Hematopoietic multipotent progenitor cell treated with erythropoietin and hydrocortisone succinate and interleukin-3 and kit ligand, for 17 days (in vitro differentiated cells): ENCODE results near the gene KRTAP10-3.
"Not testable (repeated sequence)": the region's sequence is repeated elsewhere in the genome, so short reads cannot be mapped to it uniquely, and the experiment has no call there.

Experiments used
- DNase-seq: peaks from one replicate; pipeline ENCODE4 v3.0.0-alpha.2; 2015; ENCODE audit warnings: low spot score

KRTAP10-3 gene

DNA sequence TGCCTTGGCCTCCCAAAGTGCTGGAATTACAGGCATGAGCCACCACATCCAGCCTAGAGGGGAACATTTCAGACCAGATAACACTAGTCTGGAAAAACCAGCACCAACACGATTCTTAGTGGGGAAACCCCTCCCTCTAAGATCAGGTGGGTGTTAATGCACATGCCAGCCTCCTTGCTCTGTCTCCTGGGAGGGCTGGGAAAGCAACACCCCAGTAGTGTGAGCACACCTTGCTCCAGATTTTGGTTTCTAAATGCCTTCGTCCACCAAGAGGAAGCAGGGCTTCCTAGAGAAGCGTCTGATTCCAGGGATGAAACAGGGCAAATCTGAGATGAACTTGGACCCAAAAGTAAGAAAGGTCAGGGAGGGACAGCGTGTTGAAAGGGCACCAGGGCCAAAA lies 12.7 kb upstream of the KRTAP10-3 start:
- no peak for DNase-seq

- DNase-seq = no peak
These were observed 11.4 kb upstream of the KRTAP10-3 start for GRCh38 chr21:44569861-44570517.

GRCh38 chr21:44568667-44569556 lies 10.3 kb upstream of the KRTAP10-3 start:
- no peak for DNase-seq

DNA sequence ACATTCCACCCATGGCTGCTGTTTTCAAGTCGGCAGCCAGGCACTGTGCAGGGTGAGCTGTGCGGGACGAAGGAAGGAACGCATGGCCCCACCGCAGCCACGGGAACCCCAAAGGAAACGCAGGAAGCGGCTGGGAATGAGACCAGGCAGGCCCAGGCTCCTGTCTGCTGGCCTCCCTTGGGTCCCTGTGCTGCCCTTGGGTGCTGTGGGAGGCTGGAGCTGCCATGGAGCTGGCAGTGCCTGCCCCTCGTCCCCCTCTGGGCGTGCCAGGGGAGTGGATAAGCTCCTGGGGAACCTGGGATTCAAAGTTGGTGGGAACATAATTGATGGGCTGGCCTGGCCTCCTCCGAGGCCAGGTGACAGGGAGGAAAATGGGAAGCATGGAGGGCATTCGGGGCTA lies 9.7 kb upstream of the KRTAP10-3 start:
- no peak for DNase-seq

- DNase-seq = no peak
These were observed 9.0 kb upstream of the KRTAP10-3 start for GRCh38 chr21:44567481-44568171.

GRCh38 chr21:44566403-44566802 lies 7.8 kb upstream of the KRTAP10-3 start:
- no peak for DNase-seq

GRCh38 chr21:44564886-44565598 lies 6.4 kb upstream of the KRTAP10-3 start:
- DNase-seq = no peak

DNA sequence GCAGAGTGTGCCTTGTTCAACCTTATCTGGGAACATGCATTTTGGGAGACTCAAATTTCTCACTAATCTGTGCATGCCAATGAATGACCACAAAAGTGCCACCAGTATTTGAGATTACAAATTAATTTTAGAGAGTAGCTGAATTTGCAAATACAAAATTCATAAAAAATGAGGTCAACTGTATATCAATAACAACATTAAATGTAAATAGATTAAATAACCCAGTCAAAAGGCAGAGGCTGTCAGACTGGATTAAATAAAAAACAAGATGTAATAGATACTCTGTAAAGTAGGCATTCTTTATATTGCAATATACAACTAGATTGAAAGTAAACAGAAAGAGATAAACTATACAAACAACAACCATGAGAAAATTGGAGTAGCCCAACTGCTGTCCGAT lies 5.5 kb upstream of the KRTAP10-3 start:
- DNase-seq = no peak

DNA sequence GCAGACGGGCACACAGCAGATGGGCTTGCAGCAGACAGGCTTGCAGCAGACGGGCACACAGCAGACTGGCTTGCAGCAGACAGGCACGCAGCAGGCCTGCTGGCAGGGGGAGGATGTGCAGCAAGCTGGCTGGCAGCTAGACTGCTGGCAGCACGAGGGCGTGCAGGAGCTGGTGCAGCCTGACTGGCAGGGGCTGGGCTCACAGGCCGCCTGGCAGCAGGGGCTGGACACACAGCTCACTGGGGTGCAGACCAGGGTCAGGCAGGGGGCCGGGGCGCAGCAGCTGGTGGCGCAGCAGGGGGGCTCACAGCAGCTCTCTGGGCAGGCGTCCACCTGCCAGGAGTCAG lies 293 bp downstream of the KRTAP10-3 start:
- DNase-seq = not testable (repeated sequence)

GRCh38 chr21:44557491-44558328 lies 885 bp downstream of the KRTAP10-3 start:
- DNase-seq = no peak

GRCh38 chr21:44556879-44557278 lies 1.7 kb downstream of the KRTAP10-3 start:
- DNase-seq = no peak

- no peak for DNase-seq
These were observed 3.3 kb downstream of the KRTAP10-3 start for GRCh38 chr21:44555200-44555875.

GRCh38 chr21:44552681-44553080 lies 5.9 kb downstream of the KRTAP10-3 start:
- DNase-seq = no peak

- DNase-seq = no peak
These were observed 6.5 kb downstream of the KRTAP10-3 start for GRCh38 chr21:44552136-44552535.

DNA sequence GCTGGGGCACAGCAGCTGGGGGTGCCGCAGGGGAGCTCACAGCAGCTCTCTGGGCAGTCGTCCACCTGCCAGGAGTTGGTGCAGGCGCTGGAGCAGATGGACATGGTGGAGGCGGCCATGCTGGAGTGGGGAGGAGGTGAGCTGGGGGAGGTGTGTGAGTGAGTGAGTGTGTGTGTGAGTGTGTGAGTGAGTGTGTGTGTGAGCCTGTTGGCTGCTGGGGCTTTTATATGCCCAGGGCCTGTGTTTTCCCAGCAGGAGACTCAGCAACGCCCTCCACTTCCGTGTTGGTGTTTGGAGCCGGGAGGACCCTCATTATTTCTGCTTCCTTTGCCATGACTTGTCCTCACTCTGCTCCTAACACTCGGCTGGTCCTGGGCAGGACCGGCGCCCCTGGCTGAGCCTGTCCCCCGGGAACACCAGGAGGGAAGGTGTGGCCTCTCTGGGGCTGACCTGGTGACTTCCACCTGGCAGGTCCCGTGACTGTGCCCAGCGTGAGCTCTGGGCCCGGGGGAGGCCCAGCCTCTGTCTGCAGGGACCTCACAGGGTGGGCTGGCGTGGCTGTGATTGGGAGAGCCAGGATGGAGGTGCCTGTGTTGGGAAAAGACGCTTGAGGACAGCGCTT lies 7.1 kb downstream of the KRTAP10-3 start, which contains the start of gene KRTAP10-2:
Gene KRTAP10-2, minus strand, starts transcription at position 166 of the 622 bp plus-strand sequence. Its CDS starts 47 bp downstream, at position 119.
- no peak for DNase-seq

GRCh38 chr21:44550807-44551206 lies 7.8 kb downstream of the KRTAP10-3 start:
- DNase-seq = no peak

- DNase-seq = not testable (repeated sequence)
These were observed 8.3 kb downstream of the KRTAP10-3 start for GRCh38 chr21:44550285-44550684.

DNA sequence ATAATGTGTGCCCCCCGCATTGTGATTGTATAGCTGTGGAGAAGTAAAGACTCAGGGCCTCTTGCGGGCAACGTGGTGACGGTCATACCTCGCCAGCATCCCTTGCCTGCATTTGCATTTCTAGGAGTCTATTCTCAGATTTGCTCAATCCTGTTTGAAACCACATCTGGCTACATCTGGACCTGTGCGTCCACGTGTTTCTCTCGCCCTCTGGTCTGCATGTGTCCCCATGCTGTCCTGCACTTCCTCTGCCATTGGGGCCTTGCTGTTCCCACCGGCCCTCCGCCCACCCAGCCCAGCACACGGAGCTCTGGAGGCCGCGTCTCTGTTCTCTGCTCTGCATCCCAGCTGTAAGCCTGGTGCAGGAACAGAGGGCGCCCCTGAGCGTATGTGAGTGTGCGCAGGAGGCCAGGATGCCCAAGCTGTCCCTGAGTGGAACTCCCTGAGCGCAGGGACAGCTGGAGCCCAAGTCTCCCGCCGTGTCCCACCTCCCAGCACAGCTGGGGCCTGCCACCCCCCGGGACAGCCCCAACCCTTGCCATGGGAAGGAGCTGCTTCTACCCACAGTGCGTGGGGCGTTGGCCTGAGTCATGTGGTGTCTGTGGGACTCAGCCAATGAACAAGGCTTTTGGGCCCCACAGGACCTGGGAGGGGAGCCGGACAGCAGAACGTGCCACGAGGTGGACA lies 8.9 kb downstream of the KRTAP10-3 start:
- DNase-seq = no peak

DNA sequence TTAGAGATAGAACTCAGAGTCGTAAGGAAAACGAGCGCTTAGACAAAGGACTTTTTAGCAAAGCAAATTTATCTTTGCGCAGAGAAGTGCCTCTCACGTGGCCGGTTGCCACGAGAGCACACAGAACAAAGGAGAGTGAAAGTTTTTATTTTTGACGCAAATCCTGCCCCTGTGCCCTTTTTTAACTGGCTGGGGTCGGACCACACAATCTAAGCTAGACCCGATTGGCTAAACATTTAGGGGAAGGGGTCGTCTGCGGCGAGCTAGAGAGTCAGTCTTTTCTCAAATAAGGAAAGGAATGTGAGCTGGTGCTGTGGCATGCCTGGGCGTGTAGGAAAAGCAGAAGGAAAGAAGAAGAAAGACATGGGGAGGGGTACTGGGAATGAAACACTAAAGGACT lies 9.7 kb downstream of the KRTAP10-3 start:
- DNase-seq = no peak

DNA sequence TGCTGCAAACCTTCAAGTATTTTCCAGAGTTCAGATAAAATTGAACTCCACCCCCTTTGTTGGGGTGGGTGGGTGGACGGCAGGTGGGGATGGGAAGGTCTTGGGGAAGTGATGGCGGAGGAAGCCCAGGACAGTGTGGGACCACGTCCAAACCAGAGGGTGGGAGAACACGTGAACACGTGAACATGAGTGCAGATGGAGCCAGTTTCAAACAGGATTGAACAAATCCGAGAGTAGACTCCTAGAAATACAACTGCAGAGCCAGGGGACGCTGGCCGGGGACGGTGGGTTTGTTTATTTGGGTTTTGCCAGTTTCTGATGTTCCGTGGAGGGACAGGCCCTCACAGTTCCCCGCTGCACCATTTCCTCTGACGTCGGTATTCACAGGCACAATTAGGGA lies 10.2 kb downstream of the KRTAP10-3 start:
- DNase-seq = no peak
